Measurements from ENCODE around the gene SLC10A7.
A peak's percentile ranks its signal among the peaks of the same experiment; 100 is the strongest.

Gene SLC10A7

GRCh38 chr4:146340798-146341197, 180.9 kb downstream of the SLC10A7 start:
- Histone ChIP-seq H3K27me3 (no peaks in the 10 kb centered on the region), H3K4me3 (no peak overlapping the region), H3K9me3 (no peaks in the 10 kb centered on the region), H3K36me3 (no peaks in the 10 kb centered on the region), H3K4me1 (peaks cover 0 to 11% (median 10%) of the 10 kb centered on the region in 4 donors), H3K27ac (no peak overlapping the region)
- intact Hi-C loops (cut with DNase I; ENCODE audit: low total_unique reads): no loop called here
- DNase-seq: no peak
- peak; percentile 12 to 22 for TF ChIP-seq CTCF (IDR thresholded peaks at IDR 0.05)

DNA sequence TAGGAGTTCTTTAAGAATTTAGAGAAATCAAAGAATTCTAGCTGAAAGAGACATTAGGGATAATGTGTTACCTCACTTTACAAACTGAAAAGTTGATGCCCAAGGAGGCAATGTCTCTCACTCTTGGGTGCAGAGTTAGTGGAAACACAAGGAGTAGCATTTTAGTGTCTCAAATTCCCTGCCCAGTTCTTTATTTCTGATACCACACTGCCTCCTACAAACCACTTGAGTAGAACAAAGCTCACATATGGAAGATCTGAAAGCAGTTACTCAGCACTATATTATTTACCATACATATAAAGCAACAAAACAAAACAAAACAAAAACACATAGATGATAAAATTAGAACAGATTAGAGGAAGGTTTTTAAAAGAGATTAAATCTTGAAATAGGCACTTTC, 183.2 kb downstream of the SLC10A7 start:
- DNase-seq: no peak
- H3K4me3 ChIP-seq: no peak overlapping the region
- H3K36me3 ChIP-seq: no peaks in the 10 kb centered on the region
- no peak for TF ChIP-seq CTCF (IDR thresholded peaks at IDR 0.05)
- H3K27ac ChIP-seq: no peak overlapping the region
- H3K9me3 ChIP-seq: no peaks in the 10 kb centered on the region
- H3K27me3 ChIP-seq: no peaks in the 10 kb centered on the region
- peaks cover 0 to 14% (median 12%) of the 10 kb centered on the region in 4 donors for H3K4me1 ChIP-seq
- intact Hi-C loops (cut with DNase I; ENCODE audit: low total_unique reads): no loop called here

- peaks cover 0 to 14% (median 12%) of the 10 kb centered on the region in 4 donors for H3K4me1 ChIP-seq
- no peaks in the 10 kb centered on the region for H3K36me3 ChIP-seq
- no peak overlapping the region for H3K4me3 ChIP-seq
- TF ChIP-seq CTCF (IDR thresholded peaks at IDR 0.05): no peak
- no peaks in the 10 kb centered on the region for H3K9me3 ChIP-seq
- intact Hi-C loops (cut with DNase I; ENCODE audit: low total_unique reads): no loop called here
- no peak overlapping the region for H3K27ac ChIP-seq
- DNase-seq: no peak
- no peaks in the 10 kb centered on the region for H3K27me3 ChIP-seq
Measured at GRCh38 chr4:146336410-146336807, 185.3 kb downstream of the SLC10A7 start.

DNA sequence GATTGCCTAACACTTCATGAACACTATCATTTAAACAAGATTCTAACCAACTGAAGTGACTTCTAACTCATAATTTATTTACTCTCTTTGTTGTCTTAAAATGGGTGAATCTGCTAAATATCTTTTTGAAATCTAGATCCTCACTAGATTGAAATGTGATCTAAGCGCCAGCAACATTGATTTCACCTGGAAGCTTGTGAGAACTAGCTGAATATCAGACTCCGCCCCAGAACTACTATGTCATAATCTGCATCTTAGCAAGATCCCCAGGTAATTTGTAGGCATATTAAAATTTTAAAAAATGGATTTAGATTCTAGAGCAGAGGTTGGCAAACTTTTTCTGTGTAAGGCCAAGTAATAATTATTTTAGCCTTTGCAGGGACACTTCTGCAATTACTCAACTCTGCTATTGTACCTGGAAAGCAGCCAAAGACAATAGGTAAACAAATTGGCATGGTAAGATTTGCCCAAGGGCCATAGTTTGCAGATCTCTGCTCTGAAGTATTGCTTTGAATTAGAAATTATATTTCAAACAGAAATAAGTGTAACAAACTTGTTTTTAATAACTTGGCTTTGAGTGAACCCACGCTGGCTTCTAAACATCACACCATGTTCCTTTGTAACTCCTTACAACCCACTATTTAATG, 185.9 kb downstream of the SLC10A7 start:
- TF ChIP-seq CTCF (IDR thresholded peaks at IDR 0.05): no peak
- H3K4me1 ChIP-seq: peaks cover 0 to 14% (median 12%) of the 10 kb centered on the region in 4 donors
- no peaks in the 10 kb centered on the region for H3K36me3 ChIP-seq
- H3K4me3 ChIP-seq: no peak overlapping the region
- H3K27ac ChIP-seq: no peak overlapping the region
- H3K27me3 ChIP-seq: no peaks in the 10 kb centered on the region
- no peak for DNase-seq
- H3K9me3 ChIP-seq: no peaks in the 10 kb centered on the region
- intact Hi-C loops (cut with DNase I; ENCODE audit: low total_unique reads): no loop called here

- no peaks in the 10 kb centered on the region for H3K36me3 ChIP-seq
- H3K9me3 ChIP-seq: no peaks in the 10 kb centered on the region
- H3K27me3 ChIP-seq: no peaks in the 10 kb centered on the region
- intact Hi-C loops (cut with DNase I; ENCODE audit: low total_unique reads): no loop called here
- H3K27ac ChIP-seq: no peak overlapping the region
- H3K4me1 ChIP-seq: peaks cover 0 to 14% (median 12%) of the 10 kb centered on the region in 4 donors
- DNase-seq: no peak
- TF ChIP-seq CTCF (IDR thresholded peaks at IDR 0.05): no peak
- no peak overlapping the region for H3K4me3 ChIP-seq
Measured at GRCh38 chr4:146334862-146335449, 186.8 kb downstream of the SLC10A7 start.
